ACHN (cell line): ENCODE measurements around the gene ZSCAN30.

ENCODE experiments used
- DNase-seq: peaks from one replicate; pipeline ENCODE4 v3.0.0-alpha.2; 2015
- in situ Hi-C: cut with HindIII; loops from 2 replicates; pipeline ENCODE4 v1.10.0; 2017; ENCODE audit warnings: low sequenced_read_pairs, low pct_ligation_motif_present, low pct_unique_long_range_greater_than_20kb

Gene ZSCAN30

DNA sequence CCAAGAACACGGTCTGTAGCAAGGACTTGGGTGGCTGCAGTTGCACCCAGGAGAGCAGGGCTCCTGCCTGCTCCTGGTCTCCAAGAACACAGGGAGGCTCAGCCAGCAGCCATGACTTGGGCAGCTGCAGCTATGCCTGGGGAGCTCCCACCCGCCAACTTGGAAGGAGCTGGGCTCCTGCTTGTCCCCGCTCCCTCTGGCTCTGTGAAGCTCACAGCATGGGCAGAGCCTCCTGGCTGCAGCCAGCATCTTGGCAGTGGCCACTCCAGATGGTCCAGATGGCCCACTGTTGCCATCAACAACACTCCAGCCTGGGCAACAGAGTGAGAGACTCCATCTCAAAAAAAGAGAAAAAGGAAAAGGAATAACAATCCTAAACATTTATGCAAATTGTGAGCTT lies 5.2 kb downstream of the ZSCAN30 start:
- in situ Hi-C loops, result no loop called here
- DNase-seq, result no peak

DNA sequence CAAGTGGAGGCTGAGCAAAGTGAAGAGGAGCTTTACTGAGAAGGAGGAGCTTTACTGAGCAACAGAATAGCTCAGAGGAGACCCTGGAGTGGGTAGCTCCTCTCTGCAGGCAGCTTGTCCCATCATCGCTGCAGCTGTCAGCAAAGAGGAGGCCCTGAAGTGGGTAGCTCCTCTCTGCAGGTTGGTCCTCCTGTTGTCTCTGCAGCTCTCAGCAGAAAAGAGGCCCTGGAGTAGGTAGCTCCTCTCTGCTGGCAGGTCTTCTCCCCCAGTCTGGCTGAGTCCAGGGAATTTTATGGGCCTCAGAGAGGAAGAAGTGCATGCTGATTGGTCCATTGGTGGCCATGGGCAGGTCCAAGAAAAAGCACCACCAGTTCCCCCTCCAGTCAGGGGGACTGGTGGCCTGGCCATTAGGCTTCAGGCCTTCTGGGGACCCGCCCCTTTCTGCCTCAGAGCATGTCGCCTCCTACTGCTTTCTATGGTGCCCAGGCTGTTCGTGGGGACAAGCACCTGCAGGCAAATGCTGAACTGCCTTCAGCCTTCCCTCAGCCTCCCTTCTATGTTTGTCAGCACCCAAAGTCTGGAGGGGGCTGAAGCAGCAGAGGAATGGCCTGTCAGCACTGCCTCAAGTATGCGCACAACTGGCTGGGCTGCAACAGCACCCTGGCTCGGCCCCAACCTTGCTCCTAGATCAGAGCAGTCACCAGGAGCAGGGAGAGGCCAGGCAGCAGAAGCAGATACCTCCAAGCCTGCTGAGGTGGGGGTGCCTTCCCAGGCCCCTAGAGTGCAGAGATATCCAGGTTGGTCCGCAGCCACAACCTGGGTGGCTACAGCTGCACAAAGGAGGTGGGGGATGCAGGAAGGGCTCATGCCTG lies 5.9 kb downstream of the ZSCAN30 start:
- in situ Hi-C loops, result no loop called here
- no peak for DNase-seq

DNA sequence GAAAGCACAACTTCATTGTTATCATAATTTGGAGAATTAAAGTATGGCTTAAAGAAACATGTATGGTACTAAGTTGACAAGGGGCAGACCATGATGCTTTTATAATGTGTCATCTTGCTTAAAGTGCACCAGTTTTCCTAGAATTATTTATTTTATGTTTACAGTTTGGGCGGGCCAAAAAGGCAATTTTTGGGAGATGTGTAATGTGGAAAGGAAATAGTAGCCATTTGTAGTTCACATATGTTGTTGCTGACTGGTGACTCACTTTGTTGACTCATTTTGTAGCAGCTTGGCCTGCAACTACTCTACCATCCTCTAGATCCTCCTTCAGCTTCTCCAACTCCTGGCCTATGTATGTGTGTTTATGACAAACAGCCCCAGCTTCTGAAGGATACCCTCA lies 7.7 kb downstream of the ZSCAN30 start:
- DNase-seq, result no peak
- in situ Hi-C loops, result no loop called here

DNA sequence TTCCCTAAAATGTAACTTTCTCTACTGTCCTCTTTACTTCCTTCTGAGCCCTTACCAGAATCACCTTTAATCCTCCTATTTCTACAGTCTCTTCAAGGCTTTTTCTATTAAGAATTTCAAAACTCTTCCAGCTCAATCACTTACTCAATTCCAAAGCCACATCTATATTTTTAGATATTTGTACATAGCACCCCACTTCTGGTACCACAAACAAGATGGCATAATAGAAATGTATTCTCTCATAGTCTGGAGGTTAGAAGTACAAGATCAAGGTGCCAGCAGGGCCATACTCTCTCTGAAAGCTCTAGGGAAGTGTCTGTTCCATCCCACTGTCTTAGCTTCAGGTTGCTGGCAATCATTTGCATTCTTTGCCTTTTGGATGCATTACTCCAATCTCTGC lies 11.1 kb downstream of the ZSCAN30 start:
- in situ Hi-C loops, result no loop called here
- no peak for DNase-seq

DNA sequence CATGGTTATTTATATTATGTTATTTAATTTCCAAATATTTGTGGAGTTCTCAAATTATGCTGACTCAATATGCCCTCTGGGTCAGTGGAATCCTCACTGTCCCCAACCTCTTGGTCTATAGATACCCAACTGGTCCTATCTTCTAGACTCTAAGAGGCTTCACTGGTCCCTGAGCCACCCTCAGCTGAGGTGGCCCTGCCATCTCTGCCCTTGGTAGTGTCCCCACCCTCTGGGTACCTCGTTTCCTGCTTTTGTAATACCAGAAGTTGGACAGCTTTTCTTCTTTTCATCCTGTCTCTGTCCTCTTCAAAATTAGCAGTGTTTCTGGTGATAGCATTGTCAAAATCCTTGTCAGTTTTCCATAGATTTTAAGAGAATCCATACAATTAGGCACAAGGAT lies 11.9 kb downstream of the ZSCAN30 start:
- in situ Hi-C loops, result no loop called here
- no peak for DNase-seq

DNA sequence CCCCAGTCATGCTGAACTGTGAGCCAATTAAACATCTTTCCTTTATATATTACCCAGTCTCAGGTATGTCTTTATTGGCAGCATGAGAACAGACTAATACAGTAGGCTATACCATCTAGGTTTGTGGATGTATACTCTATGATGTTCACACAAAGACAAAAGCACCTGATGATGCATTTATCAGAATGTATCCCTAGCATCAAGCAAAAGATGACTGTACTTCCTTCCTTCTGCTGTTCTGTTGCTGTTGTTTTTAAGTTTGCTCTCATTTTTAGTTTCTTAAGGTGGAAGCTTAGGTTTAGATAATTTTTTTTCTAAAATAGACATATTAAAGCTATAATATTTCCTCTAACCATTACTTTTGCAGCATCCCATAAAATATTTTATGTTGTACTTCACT lies 12.4 kb downstream of the ZSCAN30 start:
- in situ Hi-C loops, result no loop called here

DNA sequence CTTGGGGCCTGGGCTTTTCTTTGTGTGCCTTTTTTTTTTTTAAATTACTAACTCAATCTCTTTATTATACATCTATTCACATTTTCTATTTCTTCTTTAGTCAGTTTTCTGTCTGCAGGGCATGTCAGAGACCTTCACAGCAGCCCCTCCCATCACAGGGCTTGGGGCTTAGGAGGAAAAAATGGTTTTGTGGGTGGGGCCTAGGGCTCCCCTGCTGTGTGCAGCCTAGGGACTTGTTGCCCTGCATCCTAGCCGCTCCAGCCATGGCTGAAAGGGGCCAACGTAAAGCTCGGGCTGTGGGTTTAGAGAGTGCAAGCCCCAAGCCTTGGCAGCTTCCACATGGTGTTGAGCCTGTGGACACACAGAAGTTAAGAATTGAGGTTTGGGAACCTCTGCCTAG lies 13.8 kb downstream of the ZSCAN30 start:
- in situ Hi-C loops, result no loop called here
- DNase-seq, result no peak

More for the DNA sequence above, 12.4 kb downstream of the ZSCAN30 start:
- DNase-seq, result no peak

DNA sequence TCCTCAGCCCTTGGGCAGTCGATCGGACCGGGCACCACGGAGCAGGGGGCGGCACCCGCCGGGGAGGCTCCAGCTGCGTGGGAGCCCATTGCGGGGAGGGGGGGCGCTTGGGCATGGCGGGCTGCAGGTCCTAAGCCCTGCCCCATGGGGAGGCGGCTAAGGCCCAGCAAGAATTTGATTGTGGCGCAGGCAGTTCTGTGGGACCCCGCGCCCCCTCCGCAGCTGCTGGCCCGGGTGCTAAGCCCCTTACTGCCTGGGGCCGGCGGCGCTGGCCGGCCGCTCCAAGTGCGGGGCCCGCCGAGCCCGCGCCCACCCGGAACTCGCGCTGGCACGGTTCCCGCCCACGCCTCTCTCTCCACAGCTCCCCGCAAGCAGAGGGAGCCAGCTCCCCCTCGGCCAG lies 18.4 kb downstream of the ZSCAN30 start:
- no peak for DNase-seq
- in situ Hi-C loops, result no loop called here

DNA sequence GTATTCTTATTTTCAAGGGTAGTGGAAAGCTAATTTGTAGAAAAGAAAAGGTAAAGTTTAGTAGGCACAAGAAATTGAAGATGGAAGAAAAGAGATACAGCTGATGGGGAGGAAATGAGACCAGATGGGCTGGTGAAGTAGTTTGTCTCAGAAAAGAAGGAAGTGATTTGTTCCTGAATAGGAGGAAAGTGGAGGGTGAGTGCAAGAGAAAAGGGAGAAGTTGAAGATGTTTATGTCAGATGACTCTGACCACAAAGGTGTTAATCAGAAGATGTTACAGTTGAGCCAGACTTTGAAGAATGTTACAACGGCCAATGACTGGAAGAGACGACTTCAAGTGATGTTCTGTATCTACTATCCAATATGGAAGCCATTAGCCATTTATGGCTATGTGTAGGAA lies 21.2 kb downstream of the ZSCAN30 start:
- DNase-seq, result no peak
- in situ Hi-C loops, result no loop called here

DNA sequence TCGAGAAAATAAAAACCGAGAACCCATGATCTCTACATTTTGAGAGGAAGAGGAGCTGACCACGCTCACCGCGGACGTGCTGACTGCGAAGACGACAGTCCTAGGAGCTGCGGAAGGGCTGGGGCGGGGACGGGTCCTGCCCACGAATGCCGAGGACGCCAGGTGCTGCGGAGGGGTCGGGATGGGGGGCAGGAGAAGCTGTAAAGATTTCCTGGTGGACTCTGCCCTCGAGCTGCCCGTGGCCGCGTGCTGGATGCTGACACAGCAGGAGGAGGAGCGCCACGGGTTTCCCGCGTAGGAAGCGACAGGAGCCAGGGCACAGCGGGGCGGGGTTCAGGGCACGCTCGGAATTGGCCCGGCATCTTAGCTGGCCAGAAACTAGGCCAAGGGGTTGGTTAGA lies 22.2 kb downstream of the ZSCAN30 start:
- DNase-seq, result no peak
- in situ Hi-C loops, result no loop called here

DNA sequence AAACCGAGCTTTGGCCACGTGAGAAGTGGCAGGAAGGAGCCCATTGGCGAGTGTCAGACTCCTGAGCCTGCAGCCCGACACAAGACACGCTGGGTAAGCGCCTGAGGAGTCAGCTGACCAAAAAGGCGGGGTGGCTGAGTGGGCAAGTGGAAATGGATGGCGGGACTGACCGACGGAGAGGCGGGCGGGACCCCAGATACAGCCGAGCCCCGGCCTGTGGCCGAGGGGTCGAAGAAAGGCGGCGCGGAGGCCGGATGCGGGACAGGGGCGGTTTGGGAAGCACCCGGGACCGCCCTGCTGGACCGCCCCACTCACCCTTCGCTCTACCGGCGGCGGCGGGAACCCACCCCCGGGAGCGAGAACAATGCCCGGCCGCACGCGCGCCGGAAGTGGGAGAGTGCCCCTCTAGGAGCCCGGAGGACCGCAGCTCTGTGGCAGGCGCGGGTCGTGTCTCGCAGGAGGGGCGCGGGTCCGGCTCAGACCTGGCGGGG lies 22.8 kb downstream of the ZSCAN30 start:
- in situ Hi-C loops, result no loop called here
- no peak for DNase-seq

DNA sequence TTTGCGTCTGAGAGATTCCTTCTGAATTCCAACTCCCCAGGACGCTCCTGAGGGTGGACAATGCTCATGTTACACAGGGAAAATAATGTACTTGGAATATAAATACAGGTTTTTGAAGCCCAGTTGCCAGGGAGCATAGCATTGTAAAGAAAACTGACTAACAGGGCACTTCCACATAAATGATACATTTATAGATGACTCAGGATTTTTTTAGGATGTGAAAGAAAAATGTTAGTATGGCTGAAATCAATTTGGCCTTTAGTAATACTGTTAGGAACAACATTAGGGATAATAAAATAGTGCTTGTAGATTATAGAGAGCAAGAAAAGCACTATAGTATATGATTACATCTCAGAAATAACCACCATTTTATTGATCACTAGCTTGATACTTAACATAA lies 25.6 kb downstream of the ZSCAN30 start:
- no peak for DNase-seq
- in situ Hi-C loops, result no loop called here

DNA sequence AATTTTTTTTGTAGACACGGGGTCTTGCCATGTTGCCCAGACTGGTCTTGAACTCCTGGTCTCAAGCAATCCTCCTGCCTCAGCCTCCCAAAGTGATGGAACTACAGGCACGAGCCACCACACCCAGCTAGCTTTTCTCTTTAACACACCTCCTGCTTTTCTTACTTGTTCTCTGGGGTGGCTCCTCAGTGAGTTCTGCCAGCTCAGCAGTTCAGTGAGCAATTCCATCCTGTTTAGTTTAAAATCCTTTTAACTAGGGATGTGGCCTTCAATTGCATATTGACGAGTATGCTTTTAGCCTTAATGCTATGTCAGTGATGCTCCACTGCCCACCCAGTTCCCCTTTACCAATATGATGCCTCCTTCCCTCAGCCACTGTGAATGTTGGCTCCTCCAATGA lies 33.1 kb downstream of the ZSCAN30 start:
- in situ Hi-C loops, result no loop called here

DNA sequence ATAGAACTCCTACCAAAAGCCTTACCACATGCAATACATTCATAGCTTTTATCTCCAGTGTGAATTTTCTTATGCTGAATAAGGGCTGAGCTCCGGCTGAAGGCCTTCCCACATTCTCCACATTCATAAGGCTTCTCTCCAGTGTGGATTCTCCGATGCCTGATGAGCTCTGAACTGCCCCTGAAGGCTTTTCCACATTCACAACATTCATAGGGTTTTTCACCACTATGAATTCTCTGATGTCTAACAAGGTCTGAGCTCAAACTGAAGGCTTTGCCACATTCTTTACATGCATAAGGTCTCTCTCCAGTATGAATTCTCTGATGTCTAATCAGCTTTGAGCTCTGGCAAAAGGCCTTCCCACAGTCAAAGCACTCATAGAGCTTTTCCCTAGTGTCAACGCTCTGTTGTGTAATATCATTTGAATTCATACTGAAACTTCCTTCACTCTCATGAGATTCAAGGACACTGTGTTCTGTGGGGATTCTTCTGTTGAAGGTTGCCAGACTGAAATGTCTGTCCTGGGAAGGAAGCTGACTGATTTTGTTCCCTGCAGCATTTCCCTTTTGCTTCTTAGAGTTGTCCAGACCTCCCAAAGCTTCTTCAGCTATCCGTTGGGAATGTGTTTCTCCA lies 36.3 kb downstream of the ZSCAN30 start:
- no peak for DNase-seq
- in situ Hi-C loops, result no loop called here

More for the DNA sequence above, 33.1 kb downstream of the ZSCAN30 start:
- DNase-seq, result no peak

DNA sequence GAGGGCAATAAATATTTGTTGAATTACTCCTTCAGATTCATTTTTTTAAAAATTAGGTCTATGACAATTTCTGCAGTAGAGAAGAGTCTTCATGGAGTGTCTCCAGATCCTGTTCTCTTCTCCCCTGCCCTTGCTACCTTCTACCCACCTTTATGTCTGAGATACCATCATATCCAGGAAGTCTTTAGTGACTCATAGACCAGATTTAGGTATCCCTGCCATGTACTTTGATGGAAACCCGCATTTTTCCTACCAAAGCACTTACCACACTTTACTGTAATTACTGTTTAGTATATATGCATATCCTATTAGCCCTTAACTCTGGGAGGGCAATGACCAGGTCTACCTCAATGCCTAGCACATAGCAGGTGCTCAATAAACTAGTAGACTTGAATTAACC lies 37.6 kb downstream of the ZSCAN30 start:
- in situ Hi-C loops, result no loop called here
- no peak for DNase-seq

DNA sequence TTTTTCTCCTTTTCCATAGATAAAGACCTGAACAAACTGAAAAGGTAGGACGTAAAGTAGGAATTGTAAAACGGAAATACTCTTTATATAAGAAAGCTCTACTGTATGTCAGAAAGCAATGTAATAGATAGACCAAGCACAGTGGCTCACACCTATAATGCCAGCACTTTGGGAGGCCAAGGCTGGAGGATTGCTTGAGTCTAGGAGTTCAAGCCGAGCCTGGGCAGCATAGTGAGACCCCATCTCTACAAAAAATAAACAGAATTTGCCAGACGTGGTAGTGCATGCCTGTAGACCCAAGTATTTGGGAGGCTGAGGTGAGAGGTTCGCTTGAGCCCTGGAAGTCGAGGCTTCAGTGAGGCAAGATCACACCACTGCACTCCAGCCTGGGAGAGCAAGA lies 41.6 kb downstream of the ZSCAN30 start:
- in situ Hi-C loops, result no loop called here
- DNase-seq, result no peak

DNA sequence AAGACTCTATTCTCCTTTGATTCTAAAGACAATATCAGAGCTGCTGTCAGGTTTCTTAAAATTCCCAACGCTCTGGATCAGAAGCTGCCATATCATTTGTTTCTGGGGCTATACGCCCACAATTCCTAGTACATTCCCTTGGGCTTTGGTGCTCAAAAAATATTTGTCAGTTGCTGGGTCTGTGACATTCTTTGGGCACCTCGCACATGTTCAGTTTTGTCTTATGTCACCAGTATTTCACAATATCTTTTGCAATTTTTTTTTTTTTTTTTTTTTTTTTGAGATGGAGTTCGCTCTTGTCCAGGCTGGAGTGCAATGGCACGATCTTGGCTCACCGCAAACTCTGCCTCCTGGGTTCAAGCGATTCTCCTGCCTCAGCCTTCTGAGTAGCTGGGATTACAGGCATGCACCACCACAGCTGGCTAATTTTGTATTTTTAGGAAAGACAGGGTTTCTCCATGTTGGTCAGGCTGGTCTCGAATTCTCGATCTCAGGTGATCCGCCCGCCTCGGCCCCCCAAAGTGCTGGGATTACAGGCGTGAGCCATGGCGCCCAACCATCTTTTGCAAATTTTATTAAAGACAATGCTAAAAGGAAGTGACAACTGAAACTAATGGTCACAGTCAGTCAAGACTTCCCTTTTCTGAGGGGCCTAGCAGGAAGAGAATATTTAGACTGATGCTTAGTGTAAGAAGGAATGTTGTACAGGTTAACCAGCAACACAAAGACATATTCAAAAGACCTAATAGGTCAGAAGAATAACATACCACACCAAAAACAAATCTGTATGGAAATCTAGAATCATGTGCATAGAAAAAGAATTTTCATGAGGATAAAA lies 42.4 kb downstream of the ZSCAN30 start:
- no peak for DNase-seq
- in situ Hi-C loops, result no loop called here

DNA sequence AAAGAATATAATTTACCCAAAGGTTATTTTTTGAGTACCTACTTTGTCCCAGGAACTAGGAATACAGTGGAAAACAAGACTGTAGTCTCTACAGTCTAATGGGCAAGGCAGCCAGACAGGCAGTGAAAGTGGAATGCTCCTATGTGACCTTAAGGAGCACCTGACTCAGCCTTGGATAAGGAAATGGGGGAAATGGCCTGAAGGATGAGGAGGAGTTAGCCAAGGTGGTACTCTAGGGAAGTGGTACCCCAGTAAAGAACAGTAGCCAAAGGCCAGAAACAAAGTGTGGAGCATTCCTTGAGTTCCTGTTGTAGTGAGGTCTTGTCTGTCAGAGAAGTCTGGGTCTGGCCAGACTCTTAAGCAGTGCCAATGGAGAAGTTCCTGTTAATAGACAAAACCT lies 43.2 kb downstream of the ZSCAN30 start:
- in situ Hi-C loops, result no loop called here
- no peak for DNase-seq

DNA sequence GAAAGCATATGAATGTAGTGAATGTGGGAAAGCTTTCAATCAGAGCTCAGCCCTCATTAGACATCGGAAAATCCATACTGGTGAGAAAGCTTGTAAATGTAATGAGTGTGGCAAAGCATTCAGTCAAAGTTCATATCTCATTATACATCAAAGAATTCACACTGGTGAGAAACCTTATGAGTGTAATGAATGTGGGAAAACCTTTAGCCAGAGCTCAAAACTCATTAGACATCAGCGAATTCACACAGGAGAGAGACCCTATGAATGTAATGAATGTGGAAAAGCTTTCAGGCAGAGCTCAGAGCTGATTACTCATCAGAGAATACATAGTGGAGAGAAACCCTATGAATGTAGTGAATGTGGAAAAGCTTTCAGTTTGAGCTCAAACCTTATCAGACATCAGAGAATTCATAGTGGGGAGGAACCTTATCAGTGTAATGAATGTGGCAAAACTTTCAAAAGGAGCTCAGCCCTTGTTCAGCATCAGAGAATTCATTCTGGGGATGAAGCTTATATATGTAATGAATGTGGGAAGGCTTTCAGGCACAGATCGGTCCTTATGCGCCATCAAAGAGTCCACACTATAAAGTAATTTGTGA lies 44.2 kb downstream of the ZSCAN30 start:
- no peak for DNase-seq
- in situ Hi-C loops, result no loop called here
